BE2C (cell line): Measurements from ENCODE around the gene COG6.

Source experiments
- DNase-seq: peaks from one replicate; pipeline ENCODE4 v3.0.0-alpha.2; 2020
- H3K27me3 ChIP-seq: fragments of 250-450 bp; sonication (Bioruptor Pico); 2 replicates; pipeline ENCODE4 v1.5.1; 2020; ENCODE audit warnings: mild to moderate bottlenecking
- H3K36me3 ChIP-seq: fragments of 250-450 bp; sonication (Bioruptor Pico); 2 replicates; pipeline ENCODE4 v1.5.1; 2020; ENCODE audit warnings: mild to moderate bottlenecking
- H3K4me1 ChIP-seq: fragments of 250-450 bp; sonication (Bioruptor Pico); 2 replicates; pipeline ENCODE4 v1.5.1; 2020
- H3K4me3 ChIP-seq: 2 replicates; pipeline ENCODE4 v1.5.1; 2011; ENCODE audit warnings: low read depth, low read length
- H3K9me3 ChIP-seq: fragments of 250-450 bp; sonication (Bioruptor Pico); 2 replicates; pipeline ENCODE4 v1.5.1; 2020
- CTCF ChIP-seq: IDR thresholded peaks from 2 replicates; pipeline ENCODE4 v1.5.1; 2012; ENCODE audit warnings: mild to moderate bottlenecking, low read depth, low read length

The COG6 gene

DNA sequence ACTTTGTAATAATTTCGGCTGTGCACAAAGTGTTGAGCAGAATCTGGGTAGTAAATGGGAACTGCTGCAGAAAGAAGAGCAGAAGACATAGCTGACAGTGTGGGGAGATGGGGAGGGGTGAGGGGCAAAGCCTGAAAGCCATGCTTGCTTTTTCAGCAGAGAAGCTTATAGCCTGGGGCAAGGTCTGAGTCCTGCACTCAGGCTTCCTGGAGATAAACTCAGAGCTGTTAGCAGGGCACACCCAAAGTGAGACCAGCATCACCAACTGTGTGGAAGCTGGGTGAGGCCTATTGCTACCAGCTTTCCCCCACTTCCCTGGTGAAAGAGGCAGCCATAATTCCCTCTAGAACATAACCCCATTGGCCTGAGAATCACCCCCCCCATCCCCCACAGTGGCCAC, 36.9 kb upstream of the COG6 start:
- Histone ChIP-seq H3K36me3 (no peaks in the 10 kb centered on the region), H3K9me3 (no peaks in the 10 kb centered on the region), H3K27me3 (no peaks in the 10 kb centered on the region; the same call in 1 of the 2 replicates), H3K4me1 (peaks cover 3% of the 10 kb centered on the region; the same call in 1 of the 2 replicates), H3K4me3 (no peak overlapping the region)
- DNase-seq = no peak
- no peak for TF ChIP-seq CTCF

DNA sequence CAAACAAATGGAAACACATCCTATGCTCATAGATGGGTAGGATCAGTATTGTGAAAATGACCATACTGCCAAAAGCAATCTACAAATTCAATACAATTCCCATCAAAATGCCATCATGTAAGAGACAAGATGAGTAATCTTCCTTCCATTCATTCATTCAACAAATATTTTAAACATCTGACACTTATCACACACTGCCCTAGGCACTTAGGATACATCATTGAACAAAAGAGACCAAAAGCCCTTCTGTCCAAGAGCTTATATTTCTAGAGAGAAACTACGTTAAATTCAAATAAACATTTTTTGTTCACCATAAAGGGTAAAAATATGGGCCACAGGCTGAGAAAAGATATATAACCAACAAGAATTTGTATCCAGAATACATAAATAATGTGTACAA, 32.0 kb upstream of the COG6 start:
- TF ChIP-seq CTCF = no peak
- H3K36me3 ChIP-seq = no peaks in the 10 kb centered on the region
- H3K27me3 ChIP-seq = no peaks in the 10 kb centered on the region
- H3K9me3 ChIP-seq = no peaks in the 10 kb centered on the region
- no peak for DNase-seq
- no peak overlapping the region for H3K4me3 ChIP-seq
- no peaks in the 10 kb centered on the region for H3K4me1 ChIP-seq

GRCh38 chr13:39631307-39631706, 24.2 kb upstream of the COG6 start:
- Histone ChIP-seq H3K4me1 (no peaks in the 10 kb centered on the region), H3K4me3 (no peak overlapping the region), H3K9me3 (no peaks in the 10 kb centered on the region), H3K36me3 (no peaks in the 10 kb centered on the region), H3K27me3 (no peaks in the 10 kb centered on the region)
- no peak for TF ChIP-seq CTCF
- no peak for DNase-seq

DNA sequence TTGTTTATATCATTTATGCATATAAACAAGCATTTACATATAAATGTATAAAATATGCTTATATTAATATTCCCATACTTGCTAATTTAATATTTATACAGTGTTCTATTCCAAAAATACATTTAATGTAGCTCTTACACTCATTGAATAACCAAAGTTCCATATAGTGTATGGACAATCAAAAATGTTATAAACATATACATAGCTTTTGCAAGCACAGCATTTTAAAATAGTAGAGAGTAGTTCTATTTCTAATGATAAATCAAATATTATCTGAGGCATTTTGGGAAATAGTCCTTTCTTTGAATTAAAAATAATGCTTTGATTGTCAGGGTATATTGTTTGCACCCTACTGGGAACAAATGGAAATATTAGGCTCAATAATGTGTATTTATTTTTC, 22.5 kb upstream of the COG6 start:
- Histone ChIP-seq H3K4me3 (no peak overlapping the region), H3K27me3 (no peaks in the 10 kb centered on the region), H3K4me1 (no peaks in the 10 kb centered on the region), H3K9me3 (no peaks in the 10 kb centered on the region), H3K36me3 (no peaks in the 10 kb centered on the region)
- TF ChIP-seq CTCF = no peak
- DNase-seq = no peak

DNA sequence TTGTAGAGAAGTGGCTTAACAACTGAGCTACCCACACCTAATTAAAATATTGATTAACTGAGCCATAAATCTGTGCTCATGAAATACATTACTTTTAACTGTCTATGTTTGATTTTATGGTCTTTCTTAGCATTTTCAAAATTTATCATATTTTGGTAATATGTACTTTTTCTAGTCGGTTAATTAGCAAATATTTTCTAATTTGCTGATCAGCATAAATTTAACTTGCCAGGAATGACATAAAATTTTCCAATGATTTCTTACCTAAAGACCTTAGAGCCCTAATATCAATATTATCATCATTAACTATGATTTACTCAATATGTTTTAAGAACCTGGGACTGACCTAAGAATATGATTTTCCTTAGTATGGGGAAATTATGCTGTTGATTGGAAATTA, 19.9 kb upstream of the COG6 start:
- TF ChIP-seq CTCF = no peak
- H3K4me1 ChIP-seq = no peaks in the 10 kb centered on the region
- H3K9me3 ChIP-seq = no peaks in the 10 kb centered on the region
- peaks cover 1% of the 10 kb centered on the region for H3K27me3 ChIP-seq
- H3K36me3 ChIP-seq = no peaks in the 10 kb centered on the region
- H3K4me3 ChIP-seq = no peak overlapping the region
- DNase-seq = no peak

GRCh38 chr13:39637890-39638289, 17.6 kb upstream of the COG6 start:
- Histone ChIP-seq H3K36me3 (no peaks in the 10 kb centered on the region), H3K27me3 (peaks cover 4% of the 10 kb centered on the region), H3K9me3 (no peaks in the 10 kb centered on the region), H3K4me1 (no peaks in the 10 kb centered on the region), H3K4me3 (no peak overlapping the region)
- no peak for DNase-seq
- TF ChIP-seq CTCF = no peak
